Measurements from ENCODE around the gene ALPK3. TPM values are rescaled to one million over a fixed set of nuclear protein-coding genes. Genes with fewer than 3 reads are reported as not detected.

The ALPK3 gene
- total RNA-seq, 1 experiment from 2014 or later, result 17.7 TPM

- Histone ChIP-seq H4K20me1 (ENCODE audit: control insufficient read depth, insufficient read depth, insufficient read length) (no peaks in the 10 kb centered on the region), H2BK5ac (ENCODE audit: insufficient read length, low read length) (no peak overlapping the region), H2AK5ac (ENCODE audit: insufficient read length, low read length) (no peak overlapping the region), H2BK120ac (ENCODE audit: low read depth, low read length, poor library complexity, severe bottlenecking) (no peak overlapping the region), H3K79me2 (ENCODE audit: insufficient read depth, low read length) (no peaks in the 10 kb centered on the region), H2BK20ac (ENCODE audit: low read depth, low read length, poor library complexity, severe bottlenecking) (no peak overlapping the region), H3K79me1 (ENCODE audit: insufficient read depth, low read depth, low read length, poor library complexity, severe bottlenecking) (no peaks in the 10 kb centered on the region), H2BK15ac (ENCODE audit: low read depth, low read length) (no peak overlapping the region), H3T11ph (ENCODE audit: low read length) (no peak overlapping the region), H4K91ac (ENCODE audit: insufficient read length, low read depth, low read length) (no peak overlapping the region), H4K8ac (replicated peaks; ENCODE audit: insufficient read length, low read depth, low read length) (no peak overlapping the region), H3K23ac (ENCODE audit: insufficient read length, low read depth, low read length) (no peak overlapping the region), H4K5ac (ENCODE audit: insufficient read length, low read depth, low read length) (no peak overlapping the region), H3K9me3 (ENCODE audit: control insufficient read depth, low read depth, low read length) (no peaks in the 10 kb centered on the region), H3K27me3 (ENCODE audit: insufficient read depth, low read length) (no peaks in the 10 kb centered on the region), H3K56ac (ENCODE audit: insufficient read length, low read depth, low read length) (no peak overlapping the region), H3K9ac (ENCODE audit: extremely low read depth, insufficient read length, low read length) (no peak overlapping the region), H2AFZ (ENCODE audit: low read length) (no peak overlapping the region), H2BK12ac (ENCODE audit: insufficient read length, low read depth, low read length) (no peak overlapping the region), H3K4me2 (ENCODE audit: insufficient read depth, insufficient read length, low read length) (no peak overlapping the region), H3K27ac (ENCODE audit: insufficient read length, low read depth, low read length) (no peak overlapping the region), H3K4ac (ENCODE audit: low read depth, low read length) (no peak overlapping the region), H3K18ac (ENCODE audit: insufficient read length, low read depth, low read length) (no peak overlapping the region), H3K4me1 (ENCODE audit: insufficient read depth, low read length) (no peaks in the 10 kb centered on the region), H3K14ac (ENCODE audit: insufficient read depth, low read length) (no peak overlapping the region), H3K23me2 (ENCODE audit: insufficient read length, low read depth, low read length, poor library complexity, severe bottlenecking) (no peaks in the 10 kb centered on the region)
- no peaks in the 10 kb centered on the region; a peak in 1 of 4 replicates for H3K4me1 Mint-ChIP-seq
- no peaks in the 10 kb centered on the region for H3K9me3 Mint-ChIP-seq
- H3K27me3 Mint-ChIP-seq (ENCODE audit: low read depth), result no peaks in the 10 kb centered on the region
- DNase-seq, result no peak
- H3K27ac Mint-ChIP-seq, result peak overlapping the region in 2 of 3 experiments; percentile 8 to 68; a peak in 2 of 7 replicates
- H3K36me3 Mint-ChIP-seq (ENCODE audit: insufficient read depth in 1 of 3, low read depth in 3 of 3), result peaks cover 6 to 38% (median 31%) of the 10 kb centered on the region in 3 experiments; a peak in 6 of 7 replicates
- no peak overlapping the region for H3K4me3 Mint-ChIP-seq
- no peak for TF ChIP-seq CTCF (conservative IDR thresholded peaks at IDR 0.05)
- WGBS (ENCODE audit: extremely low coverage, insufficient read length, low lambda C conversion rate), result no CpG with 5 or more reads among the region's 4 CpGs
These were observed 12.9 kb upstream of the ALPK3 start for GRCh38 chr15:84804005-84804900.

All from H9 (cell line).